Esophagus muscularis mucosa (tissue), 3 donors: Measurements from ENCODE around the gene ALG14.

ENCODE experiments used
- POLR2A ChIP-seq: fragments of 450-650 bp; IDR thresholded peaks from one replicate; pipeline ENCODE4 v1.6.1; 2017; ENCODE audit warnings: antibody characterized with exemption, moderate library complexity, mild to moderate bottlenecking, low read depth
- POLR2AphosphoS5 ChIP-seq, 2 donors: sonication (generic); formaldehyde crosslinking; IDR thresholded peaks; one replicate each; pipeline ENCODE4 v1.6.1; 2017; ENCODE audit warnings: antibody characterized with exemption in 2 of 2
- TF ChIP-seq, protein P1 (sequence below), 3 experiments: fragments of 200-600 bp in 2 of 3; fragments of 450-650 bp in 1 of 3; sonication (generic) in 2 of 3; IDR thresholded peaks; one replicate each; pipeline ENCODE4 v1.5.1; 2017 to 2019; ENCODE audit warnings: antibody characterized with exemption in 3 of 3, mild to moderate bottlenecking in 2 of 3, moderate library complexity in 1 of 3

- TF ChIP-seq, protein P1, sequence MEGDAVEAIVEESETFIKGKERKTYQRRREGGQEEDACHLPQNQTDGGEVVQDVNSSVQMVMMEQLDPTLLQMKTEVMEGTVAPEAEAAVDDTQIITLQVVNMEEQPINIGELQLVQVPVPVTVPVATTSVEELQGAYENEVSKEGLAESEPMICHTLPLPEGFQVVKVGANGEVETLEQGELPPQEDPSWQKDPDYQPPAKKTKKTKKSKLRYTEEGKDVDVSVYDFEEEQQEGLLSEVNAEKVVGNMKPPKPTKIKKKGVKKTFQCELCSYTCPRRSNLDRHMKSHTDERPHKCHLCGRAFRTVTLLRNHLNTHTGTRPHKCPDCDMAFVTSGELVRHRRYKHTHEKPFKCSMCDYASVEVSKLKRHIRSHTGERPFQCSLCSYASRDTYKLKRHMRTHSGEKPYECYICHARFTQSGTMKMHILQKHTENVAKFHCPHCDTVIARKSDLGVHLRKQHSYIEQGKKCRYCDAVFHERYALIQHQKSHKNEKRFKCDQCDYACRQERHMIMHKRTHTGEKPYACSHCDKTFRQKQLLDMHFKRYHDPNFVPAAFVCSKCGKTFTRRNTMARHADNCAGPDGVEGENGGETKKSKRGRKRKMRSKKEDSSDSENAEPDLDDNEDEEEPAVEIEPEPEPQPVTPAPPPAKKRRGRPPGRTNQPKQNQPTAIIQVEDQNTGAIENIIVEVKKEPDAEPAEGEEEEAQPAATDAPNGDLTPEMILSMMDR (IDR thresholded peaks at IDR 0.05), result no peak
- no peak for TF ChIP-seq POLR2A
- TF ChIP-seq POLR2AphosphoS5 (IDR thresholded peaks at IDR 0.05), result no peak
These were observed 86.0 kb downstream of the ALG14 start for GRCh38 chr1:94986783-94987182.
